Activated CD4-positive, alpha-beta T cell treated with anti-CD3 and anti-CD28 coated beads, Interleukin-2, amount 10 ng/mL, durations not matched to agents 7 days and 5 days (primary cell): Measurements from ENCODE around the gene SLC6A8. TPM values are rescaled to one million over a fixed set of nuclear protein-coding genes. Genes with fewer than 3 reads are reported as not detected.

ENCODE experiments used
- CTCF ChIA-PET: fragments of 350-600 bp; sonication (Branson Sonifier 250); formaldehyde crosslinking; loops from one replicate; lab custom pipeline; 2021; ENCODE audit warnings: antibody characterized with exemption; lab: Charles Lee
- POLR2A ChIA-PET: fragments of 350-600 bp; sonication (Branson Sonifier 250); formaldehyde crosslinking; loops from one replicate; lab custom pipeline; 2021; ENCODE audit warnings: antibody characterized with exemption; lab: Charles Lee
- DNase-seq: peaks from one replicate; pipeline ENCODE4 v3.0.0-alpha.2; 2020
- H3K27ac Mint-ChIP-seq: one replicate; pipeline ENCODE4 v1.8.0; 2021; ENCODE audit warnings: mild to moderate bottlenecking, moderate library complexity, mixed read lengths
- H3K27me3 Mint-ChIP-seq: one replicate; pipeline ENCODE4 v1.8.0; 2021; ENCODE audit warnings: mixed read lengths
- H3K36me3 Mint-ChIP-seq: one replicate; pipeline ENCODE4 v1.8.0; 2021; ENCODE audit warnings: low read depth, mixed read lengths
- H3K4me1 Mint-ChIP-seq: one replicate; pipeline ENCODE4 v1.8.0; 2021; ENCODE audit warnings: mixed read lengths
- H3K4me3 Mint-ChIP-seq: one replicate; pipeline ENCODE4 v1.8.0; 2021; ENCODE audit warnings: mild to moderate bottlenecking, moderate library complexity, mixed read lengths
- H3K9me3 Mint-ChIP-seq: one replicate; pipeline ENCODE4 v1.8.0; 2021; ENCODE audit warnings: mixed read lengths
- total RNA-seq, 2 experiments: library from RNA; stranded (reverse); gene quantifications; one replicate each; pipeline ENCODE4 v1.2.3, GENCODE V29; 2021

Gene SLC6A8
- total RNA-seq = under 1 TPM; 0.65 to 0.69 TPM

DNA sequence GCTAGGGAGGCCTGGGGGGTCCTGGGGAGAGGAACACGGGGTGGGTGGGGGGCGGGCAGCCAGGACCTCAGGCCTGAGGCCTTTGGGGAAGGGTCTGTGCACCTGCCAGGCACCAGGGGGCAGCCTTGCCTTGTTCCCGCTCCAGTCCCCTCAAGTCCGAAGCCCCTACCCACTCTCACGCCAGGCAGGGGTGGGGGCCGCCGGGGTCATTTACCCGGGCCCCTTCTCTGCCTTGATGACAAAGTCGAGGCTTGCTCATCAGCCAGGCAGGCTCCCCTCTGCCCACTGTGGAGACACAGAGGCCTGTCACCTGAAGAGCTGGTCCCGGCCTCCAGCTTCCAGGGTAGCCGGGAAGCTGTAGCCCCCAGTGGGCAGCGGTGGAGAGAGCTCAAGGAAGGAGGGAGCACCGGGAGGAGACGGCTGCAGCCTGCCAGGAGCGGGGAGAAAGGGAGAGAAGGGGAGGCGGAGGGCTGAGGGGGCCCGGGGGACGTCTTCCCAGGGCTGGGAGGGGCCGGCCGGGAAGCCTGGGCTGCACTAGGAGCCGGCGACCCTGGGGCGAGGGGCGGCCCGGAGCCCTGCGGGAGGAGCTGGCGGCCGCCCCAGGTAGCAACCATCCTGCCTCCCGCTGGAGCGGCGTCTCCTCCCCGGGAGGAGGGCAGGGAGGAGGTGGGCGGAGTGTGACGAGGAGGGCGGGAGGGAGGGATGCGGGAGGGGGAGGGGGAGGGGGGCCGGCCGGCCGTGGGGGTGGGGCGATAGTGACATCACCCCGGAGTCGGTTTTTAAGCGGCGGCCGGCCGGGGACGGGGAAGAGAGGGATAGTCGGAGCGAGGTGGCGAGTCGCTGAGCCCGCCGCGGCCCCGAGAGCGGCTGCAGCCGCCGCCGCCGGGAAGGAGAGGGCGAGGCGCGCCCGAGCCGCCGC lies at the start of gene SLC6A8:
SLC6A8 (plus strand) TSS at position 806 of the 919 bp plus-strand sequence. CDS start 649 bp downstream, outside the sequence.
- ChIA-PET POLR2A (no interaction called here), CTCF (interaction anchor here (0.6 kb wide), 1 partner anchor 89 kb away, joined by 4 read pairs; no protein-coding TSS in a partner anchor)
- H3K4me1 Mint-ChIP-seq = no peaks in the 10 kb centered on the region
- H3K4me3 Mint-ChIP-seq = peak within 1 kb of the TSS; percentile 65
- H3K27me3 Mint-ChIP-seq = peaks cover 14% of the 10 kb centered on the region
- H3K36me3 Mint-ChIP-seq = no peaks in the 10 kb centered on the region
- peak; percentile 22 for DNase-seq
- no peaks in the 10 kb centered on the region for H3K9me3 Mint-ChIP-seq
- peak within 1 kb of the TSS; percentile 66 for H3K27ac Mint-ChIP-seq

DNA sequence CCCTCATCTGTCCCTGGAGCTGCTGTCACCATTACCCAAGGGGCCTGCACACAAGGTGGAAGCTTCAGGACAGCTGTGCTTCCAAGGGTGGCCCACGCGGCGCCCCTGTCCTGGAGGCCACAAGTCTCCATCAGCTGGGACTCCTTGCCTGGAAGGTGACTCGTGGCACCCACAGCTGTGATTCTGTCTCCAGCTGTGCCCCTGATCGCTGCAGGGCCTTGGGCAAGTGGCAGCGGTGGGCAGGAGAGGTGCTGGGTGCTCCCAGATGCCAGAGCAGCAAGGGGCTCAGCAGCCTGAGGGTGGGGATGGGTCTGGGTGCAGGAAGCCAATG lies 49.7 kb upstream of the SLC6A8 start:
- H3K4me1 Mint-ChIP-seq = peaks cover 8% of the 10 kb centered on the region
- no peak overlapping the region for H3K4me3 Mint-ChIP-seq
- no peak overlapping the region for H3K27ac Mint-ChIP-seq
- peaks cover 14% of the 10 kb centered on the region for H3K27me3 Mint-ChIP-seq
- POLR2A ChIA-PET = no interaction called here
- DNase-seq = no peak
- no peaks in the 10 kb centered on the region for H3K36me3 Mint-ChIP-seq
- CTCF ChIA-PET = no interaction called here
- H3K9me3 Mint-ChIP-seq = no peaks in the 10 kb centered on the region

DNA sequence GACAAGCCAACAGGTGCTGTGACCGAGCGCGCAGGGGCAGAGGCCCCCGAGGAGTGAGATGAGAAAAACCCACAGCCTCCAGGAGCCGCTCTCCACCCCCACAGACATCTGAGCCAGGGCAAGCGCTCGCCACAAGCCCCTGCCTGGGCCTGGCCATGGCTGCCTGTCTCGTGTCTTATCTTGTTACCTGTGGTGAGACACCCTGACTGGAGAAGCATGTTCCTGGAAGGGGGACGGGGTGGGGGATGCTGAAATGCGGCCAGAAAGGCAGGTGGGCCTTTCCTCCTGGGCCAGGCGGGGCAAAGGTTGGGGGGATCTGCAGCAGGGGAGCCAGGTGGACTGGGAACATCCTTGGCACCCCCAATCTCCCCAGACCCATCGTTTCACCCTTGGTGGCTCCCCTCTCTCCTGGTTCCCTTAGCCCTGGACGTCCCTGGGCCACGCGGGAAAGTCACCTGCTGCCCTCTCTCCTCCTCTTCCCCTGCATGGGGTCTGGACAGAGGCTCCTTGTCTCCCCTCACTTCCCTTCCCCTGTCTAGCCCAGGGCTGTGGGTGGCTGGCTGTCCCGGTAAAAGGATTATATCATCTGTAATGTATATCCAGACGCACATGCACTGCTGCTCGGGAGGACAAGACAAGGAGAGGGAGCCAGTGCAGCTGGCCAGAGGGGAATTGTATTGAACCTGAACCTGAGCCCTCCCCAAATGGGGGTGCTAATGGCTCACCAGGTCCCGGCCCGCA lies 49.1 kb upstream of the SLC6A8 start:
- DNase-seq = no peak
- H3K9me3 Mint-ChIP-seq = no peaks in the 10 kb centered on the region
- ChIA-PET POLR2A (no interaction called here), CTCF (no interaction called here)
- H3K4me3 Mint-ChIP-seq = no peak overlapping the region
- H3K36me3 Mint-ChIP-seq = no peaks in the 10 kb centered on the region
- H3K4me1 Mint-ChIP-seq = peaks cover 8% of the 10 kb centered on the region
- no peak overlapping the region for H3K27ac Mint-ChIP-seq
- peaks cover 17% of the 10 kb centered on the region for H3K27me3 Mint-ChIP-seq

DNA sequence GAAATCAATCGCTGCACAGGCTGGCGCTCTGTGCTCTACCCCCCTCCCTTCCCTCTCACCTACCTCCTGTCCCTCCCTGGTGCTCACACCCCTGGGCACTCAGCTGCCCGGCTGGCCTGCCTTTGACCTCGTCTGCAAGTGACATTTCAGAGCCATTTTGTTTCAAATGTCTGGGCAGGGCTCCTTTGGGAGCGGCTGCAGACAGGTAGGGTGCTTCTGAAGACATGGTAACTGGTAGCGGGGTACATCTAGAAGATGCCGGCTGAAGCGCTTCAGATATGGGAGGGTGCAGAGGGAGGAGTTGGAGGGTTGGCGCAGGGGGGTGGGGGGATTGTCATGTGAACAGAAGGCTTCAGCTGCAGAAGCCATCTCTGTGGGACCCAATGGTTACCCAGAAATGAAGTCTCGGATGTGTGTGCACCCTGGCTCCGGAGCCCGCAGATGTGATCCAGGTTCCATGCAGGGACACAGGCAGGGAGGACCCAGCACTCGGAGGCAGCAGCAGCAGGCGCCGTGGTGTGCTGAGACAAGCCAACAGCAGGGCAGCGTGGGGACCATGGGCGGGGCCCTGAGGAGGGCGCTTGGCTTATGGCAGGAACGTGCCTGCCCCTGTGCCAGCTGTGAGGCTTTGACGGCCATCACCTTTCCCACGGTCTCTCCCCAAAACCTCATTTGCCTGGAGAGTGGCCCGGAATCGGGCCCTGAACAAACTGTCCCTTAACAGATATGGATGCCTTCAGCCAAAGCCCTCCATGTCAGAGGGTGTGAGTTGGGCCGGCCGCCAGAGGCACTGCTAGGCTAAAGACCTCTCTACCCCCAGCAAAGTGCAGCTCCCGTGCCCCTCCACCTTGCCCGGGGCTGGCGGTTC lies 48.3 kb upstream of the SLC6A8 start:
- no peak overlapping the region for H3K27ac Mint-ChIP-seq
- H3K36me3 Mint-ChIP-seq = no peaks in the 10 kb centered on the region
- POLR2A ChIA-PET = no interaction called here
- CTCF ChIA-PET = no interaction called here
- no peak for DNase-seq
- H3K27me3 Mint-ChIP-seq = peaks cover 19% of the 10 kb centered on the region
- H3K9me3 Mint-ChIP-seq = no peaks in the 10 kb centered on the region
- peaks cover 8% of the 10 kb centered on the region for H3K4me1 Mint-ChIP-seq
- no peak overlapping the region for H3K4me3 Mint-ChIP-seq

DNA sequence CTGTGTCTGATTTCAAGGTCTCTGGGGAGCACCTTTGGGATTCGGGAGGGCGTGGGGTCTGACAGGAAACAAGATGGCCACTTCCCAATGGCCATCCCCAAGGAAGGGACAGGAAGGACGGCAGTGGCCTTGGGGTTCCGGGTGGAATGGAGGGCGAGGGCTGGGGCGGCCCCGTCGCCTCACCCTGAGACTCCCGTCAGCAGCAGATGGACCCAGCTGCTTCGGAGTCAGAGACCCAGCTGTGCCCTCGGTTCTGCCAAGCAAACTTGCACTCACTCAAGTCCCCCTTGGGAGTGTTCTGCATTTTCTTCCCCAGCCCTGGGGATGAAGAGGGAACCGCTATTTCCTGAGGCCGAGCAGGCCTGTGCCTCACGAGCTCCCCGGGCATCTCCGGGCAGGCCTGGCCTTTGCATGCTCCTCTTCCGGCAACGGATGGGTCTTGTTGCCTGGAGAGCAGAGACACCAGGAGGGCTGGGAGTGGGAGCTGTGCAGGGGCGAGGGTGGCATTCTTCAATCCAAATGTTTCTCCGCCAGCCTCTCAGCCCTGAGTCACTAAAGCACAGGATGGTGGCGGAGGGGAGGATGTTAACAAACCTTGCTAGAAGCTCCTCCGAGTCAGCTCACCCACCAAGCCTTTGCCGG lies 47.6 kb upstream of the SLC6A8 start:
- peaks cover 26% of the 10 kb centered on the region for H3K27me3 Mint-ChIP-seq
- ChIA-PET POLR2A (no interaction called here), CTCF (interaction anchor here (0.7 kb wide), 1 partner anchor 16 kb away, joined by 3 read pairs; no protein-coding TSS in a partner anchor)
- DNase-seq = no peak
- no peak overlapping the region for H3K4me3 Mint-ChIP-seq
- H3K36me3 Mint-ChIP-seq = no peaks in the 10 kb centered on the region
- no peak overlapping the region for H3K27ac Mint-ChIP-seq
- peaks cover 8% of the 10 kb centered on the region for H3K4me1 Mint-ChIP-seq
- no peaks in the 10 kb centered on the region for H3K9me3 Mint-ChIP-seq

DNA sequence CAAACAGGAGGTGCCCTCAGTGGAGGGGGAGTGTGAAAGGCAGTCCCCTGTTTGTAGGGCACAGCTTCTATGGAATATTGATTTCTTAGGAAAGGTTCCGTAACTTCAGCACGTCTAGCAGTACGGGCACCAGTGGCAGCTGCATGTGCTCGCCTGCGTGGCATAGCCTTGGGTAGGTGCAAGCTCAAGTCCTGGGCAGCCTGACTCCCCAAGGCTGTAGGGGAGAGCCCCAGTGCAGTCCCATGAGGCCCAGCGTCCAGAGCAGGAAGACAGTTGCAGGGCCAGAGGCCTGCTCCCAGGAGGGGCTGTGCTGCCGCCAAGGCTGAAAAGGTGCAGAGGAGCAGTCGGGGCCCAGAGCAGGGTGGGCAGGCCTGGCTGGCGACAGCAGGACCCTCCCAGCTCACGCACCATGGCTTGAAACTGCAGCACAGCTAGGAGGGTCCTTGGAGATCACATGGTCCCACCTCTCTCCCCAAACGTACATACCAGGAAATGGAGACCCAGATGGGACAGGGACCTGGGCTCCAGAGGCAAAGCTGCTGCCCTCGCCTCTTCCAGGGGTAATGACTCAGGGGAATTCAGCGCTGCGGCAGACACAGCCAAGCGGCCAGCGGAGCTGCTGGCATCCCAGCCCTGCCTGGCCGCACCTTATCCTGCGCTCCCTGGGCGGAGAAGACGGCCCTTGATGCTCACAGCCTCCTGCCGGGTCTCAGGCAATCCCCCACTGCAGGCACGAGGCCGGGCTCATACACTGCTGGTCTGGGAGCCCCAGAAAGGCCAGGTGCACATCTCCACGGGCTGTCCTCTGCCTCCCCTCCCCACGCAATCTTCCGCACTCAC lies 46.8 kb upstream of the SLC6A8 start:
- Mint-ChIP-seq H3K27me3 (peaks cover 32% of the 10 kb centered on the region), H3K27ac (no peak overlapping the region), H3K4me3 (no peak overlapping the region), H3K9me3 (no peaks in the 10 kb centered on the region), H3K36me3 (no peaks in the 10 kb centered on the region), H3K4me1 (peaks cover 8% of the 10 kb centered on the region)
- ChIA-PET POLR2A (no interaction called here), CTCF (interaction anchor here (0.7 kb wide), 1 partner anchor 15 kb away, joined by 3 read pairs; no protein-coding TSS in a partner anchor)
- no peak for DNase-seq

DNA sequence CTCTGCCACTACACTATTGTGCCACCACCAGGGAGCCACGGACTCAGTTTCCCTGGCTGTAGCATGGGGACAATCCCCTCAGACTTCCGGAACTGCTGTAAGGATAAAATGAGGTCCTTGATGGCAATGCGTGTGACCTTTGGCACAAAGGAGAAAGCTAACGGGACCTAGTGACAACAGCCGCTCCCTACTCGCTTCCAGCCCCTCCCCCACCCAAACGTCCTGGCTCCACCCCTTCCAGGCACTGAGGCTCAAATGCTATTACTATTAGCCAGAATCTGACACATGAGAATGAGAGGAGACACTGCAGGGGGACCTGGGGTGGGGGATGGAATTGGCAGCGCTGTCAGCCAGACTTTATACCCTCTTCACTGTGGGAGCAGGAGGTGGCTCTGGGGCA lies 46.1 kb upstream of the SLC6A8 start:
- Mint-ChIP-seq H3K27me3 (peaks cover 36% of the 10 kb centered on the region), H3K36me3 (no peaks in the 10 kb centered on the region), H3K9me3 (no peaks in the 10 kb centered on the region), H3K4me3 (no peak overlapping the region), H3K4me1 (peaks cover 8% of the 10 kb centered on the region), H3K27ac (no peak overlapping the region)
- CTCF ChIA-PET = no interaction called here
- no peak for DNase-seq
- POLR2A ChIA-PET = no interaction called here

DNA sequence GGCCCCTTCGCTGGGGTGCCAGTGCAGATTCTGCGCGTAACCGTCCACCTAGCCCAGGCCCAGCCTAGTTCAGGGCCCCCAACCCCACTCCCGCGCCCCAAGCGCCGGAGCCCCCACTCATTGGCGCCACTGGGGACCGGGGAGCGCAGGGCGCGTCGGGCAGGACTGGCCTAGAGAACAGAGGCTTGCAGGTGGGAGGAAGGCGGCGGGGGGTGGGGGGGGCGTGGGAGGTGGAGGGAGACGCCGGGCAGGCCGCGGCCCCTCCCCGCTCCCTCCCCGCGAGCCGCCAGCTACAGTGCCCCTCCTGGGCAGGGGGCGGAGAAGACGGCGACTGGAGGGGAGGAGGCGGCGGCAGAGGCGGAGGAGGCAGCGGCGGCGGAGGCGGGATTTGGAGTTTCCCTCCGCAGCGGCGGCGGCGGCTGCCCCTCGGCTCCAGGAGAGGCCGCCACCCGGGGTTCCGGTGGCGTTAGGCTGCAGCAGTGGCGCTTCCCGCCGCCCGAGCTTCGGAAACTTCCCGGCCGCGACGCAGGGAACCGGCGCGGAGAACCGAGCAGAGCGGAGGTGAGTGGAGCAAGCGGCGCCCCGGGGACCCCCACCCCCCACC lies 45.6 kb upstream of the SLC6A8 start:
- DNase-seq = no peak
- H3K4me3 Mint-ChIP-seq = no peak overlapping the region
- H3K27me3 Mint-ChIP-seq = peaks cover 36% of the 10 kb centered on the region
- H3K4me1 Mint-ChIP-seq = peaks cover 8% of the 10 kb centered on the region
- H3K27ac Mint-ChIP-seq = no peak overlapping the region
- no peaks in the 10 kb centered on the region for H3K36me3 Mint-ChIP-seq
- H3K9me3 Mint-ChIP-seq = no peaks in the 10 kb centered on the region
- POLR2A ChIA-PET = no interaction called here
- CTCF ChIA-PET = no interaction called here

DNA sequence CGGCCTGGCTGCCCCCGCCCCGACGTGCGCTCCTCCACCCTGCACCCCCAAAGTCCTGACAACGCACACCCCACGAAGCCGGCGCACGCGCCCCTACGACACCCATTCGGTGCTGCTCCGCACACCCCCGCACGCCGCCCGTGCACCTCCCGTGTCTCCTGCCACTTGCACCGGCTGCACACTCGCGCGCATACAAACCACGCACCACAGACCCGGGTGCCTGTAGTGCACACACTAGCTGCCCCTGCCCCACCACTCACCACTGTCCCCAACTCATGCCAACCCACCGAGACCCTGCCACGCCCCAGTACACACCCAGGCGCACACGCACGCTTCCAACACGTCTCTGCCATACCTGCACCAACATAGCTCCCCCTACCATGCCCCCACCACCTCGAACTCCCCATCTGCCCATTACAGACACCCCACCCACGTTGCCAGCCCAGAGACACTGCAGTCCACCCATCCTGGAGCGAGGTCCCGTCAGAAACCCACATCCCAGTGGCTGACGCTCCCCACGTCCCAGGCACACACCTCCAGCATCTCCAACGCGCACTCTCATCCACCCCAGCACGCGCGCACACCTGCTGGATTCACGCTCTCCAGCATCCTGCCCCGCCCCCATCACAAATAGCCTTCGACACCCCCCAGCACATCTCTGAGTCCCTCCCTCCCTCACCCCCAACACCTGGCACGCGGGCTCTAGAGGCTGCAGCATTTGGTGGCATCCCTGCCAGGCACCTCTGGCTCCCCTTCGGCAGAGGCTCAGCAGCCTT lies 44.9 kb upstream of the SLC6A8 start:
- no peak for DNase-seq
- no peak overlapping the region for H3K4me3 Mint-ChIP-seq
- no peaks in the 10 kb centered on the region for H3K36me3 Mint-ChIP-seq
- H3K4me1 Mint-ChIP-seq = peaks cover 8% of the 10 kb centered on the region
- POLR2A ChIA-PET = no interaction called here
- CTCF ChIA-PET = interaction anchor here (1.0 kb wide), 1 partner anchor 29 kb away, joined by 3 read pairs; no protein-coding TSS in a partner anchor
- H3K27me3 Mint-ChIP-seq = peaks cover 38% of the 10 kb centered on the region
- H3K9me3 Mint-ChIP-seq = no peaks in the 10 kb centered on the region
- no peak overlapping the region for H3K27ac Mint-ChIP-seq

DNA sequence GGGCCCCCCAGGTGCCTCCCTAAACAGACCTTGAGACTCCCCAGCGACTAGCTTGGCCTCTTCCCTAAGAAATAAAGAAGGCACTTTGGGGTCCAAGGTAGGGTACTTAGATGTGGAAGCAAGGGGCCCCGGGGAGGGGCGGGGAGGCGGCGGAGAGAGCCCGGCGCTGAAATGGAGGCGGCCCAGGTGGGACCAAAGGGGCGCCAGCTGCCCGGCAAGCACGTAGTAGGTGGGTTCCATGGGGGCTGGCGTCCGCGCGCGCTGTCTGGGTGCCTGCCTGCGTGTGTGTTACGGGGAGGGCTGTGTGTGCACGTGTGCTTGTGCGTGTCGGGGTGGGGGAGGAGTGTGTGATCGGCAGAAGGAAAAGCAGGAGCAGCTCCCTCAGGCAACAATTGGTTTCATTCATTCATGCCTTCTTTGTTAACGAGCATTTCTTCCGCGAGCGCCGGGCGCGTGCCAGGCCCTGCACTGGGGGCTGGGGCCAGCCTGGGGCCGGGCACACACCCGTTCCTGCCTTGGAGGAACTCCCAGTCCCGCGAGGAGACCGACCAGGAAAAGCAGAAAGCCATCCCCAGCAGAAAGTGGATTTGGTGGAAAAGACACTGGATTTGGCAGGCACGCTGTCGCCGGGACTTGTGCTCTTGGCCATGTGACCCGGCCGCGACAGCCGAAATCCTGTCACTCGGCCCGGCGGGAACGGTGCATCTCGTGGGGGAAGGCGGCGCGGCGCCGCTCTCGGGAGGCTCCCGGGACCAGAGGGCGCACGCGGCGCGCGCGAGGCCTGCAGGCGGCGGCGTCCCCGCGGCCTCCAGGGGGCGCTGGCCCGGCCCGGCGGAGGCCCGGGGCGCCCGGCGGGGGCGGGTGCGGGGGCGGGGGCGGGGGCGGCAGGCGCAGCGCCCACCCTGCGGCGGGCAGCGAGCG lies 44.0 kb upstream of the SLC6A8 start:
- H3K27ac Mint-ChIP-seq = no peak overlapping the region
- peaks cover 8% of the 10 kb centered on the region for H3K4me1 Mint-ChIP-seq
- no peak overlapping the region for H3K4me3 Mint-ChIP-seq
- DNase-seq = no peak
- POLR2A ChIA-PET = no interaction called here
- CTCF ChIA-PET = interaction anchor here (1.0 to 1.2 kb wide), 2 partner anchors 14 to 30 kb away, joined by 3 to 5 read pairs; no protein-coding TSS in a partner anchor
- peaks cover 43% of the 10 kb centered on the region for H3K27me3 Mint-ChIP-seq
- no peaks in the 10 kb centered on the region for H3K9me3 Mint-ChIP-seq
- no peaks in the 10 kb centered on the region for H3K36me3 Mint-ChIP-seq
